H4 (cell line): ENCODE results near the gene PIK3IP1. TPM values are rescaled to one million over a fixed set of nuclear protein-coding genes. Genes with fewer than 3 reads are reported as not detected.

Experiments used
- DNase-seq: peaks from one replicate; pipeline ENCODE4 v3.0.0-alpha.2; 2015; ENCODE audit warnings: low spot score
- total RNA-seq: library from RNA; depleted of rRNA; stranded (reverse); fragments of >200 nt; shearing (Covaris generic); gene quantifications from 2 replicates; pipeline ENCODE4 v1.2.3, GENCODE V29; 2014

Gene PIK3IP1
- total RNA-seq, 1 experiment from 2014 or later, result 1.6 TPM

DNA sequence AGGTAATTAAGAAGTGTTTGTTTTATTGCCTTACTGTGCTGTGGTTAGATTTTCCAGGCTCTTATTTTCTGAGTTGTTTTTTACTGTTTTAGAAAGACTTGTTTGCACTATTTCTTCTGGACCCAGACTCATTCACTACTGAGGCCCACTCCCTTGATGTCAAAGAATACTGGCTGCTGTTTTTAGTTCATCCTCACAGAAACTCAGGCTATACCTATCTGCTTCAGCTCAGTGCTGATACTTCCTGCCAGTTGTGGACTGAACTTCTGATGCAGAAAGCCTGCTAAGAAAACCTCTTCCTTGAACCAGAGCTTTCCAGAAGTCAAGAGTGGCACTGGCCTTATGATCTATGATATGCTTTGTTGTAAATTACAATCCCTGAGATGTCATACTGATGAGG lies 15.9 kb upstream of the PIK3IP1 start:
- DNase-seq, result no peak

- no peak for DNase-seq
Measured at GRCh38 chr22:31305194-31305593, 12.9 kb upstream of the PIK3IP1 start.

- DNase-seq, result no peak
Measured at GRCh38 chr22:31302537-31302936, 10.2 kb upstream of the PIK3IP1 start.

GRCh38 chr22:31302006-31302405 lies 9.7 kb upstream of the PIK3IP1 start:
- DNase-seq, result no peak

- DNase-seq, result no peak
Measured at GRCh38 chr22:31300896-31301295, 8.6 kb upstream of the PIK3IP1 start.

- no peak for DNase-seq
Measured at GRCh38 chr22:31295831-31296657, 3.8 kb upstream of the PIK3IP1 start.

DNA sequence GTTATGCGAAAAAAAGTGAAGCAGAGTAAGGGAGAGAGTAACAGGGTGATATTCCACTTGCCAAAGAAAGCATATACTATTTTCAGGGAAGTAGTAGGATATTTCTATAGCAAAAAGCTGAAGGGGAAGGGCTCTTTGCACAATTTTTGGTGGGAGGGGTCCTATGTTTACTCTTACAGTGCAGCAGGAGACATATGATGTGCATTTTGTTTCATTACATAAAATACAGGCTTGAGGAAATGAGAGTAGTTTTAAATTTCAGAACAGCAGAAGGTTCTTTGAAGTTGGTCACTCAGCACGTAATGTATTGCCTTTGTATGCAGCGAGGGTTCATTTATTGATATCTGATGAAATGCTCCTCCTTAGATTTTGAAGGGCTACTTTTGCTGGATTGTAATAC lies 3.1 kb upstream of the PIK3IP1 start:
- DNase-seq, result no peak

GRCh38 chr22:31291481-31292235 lies 630 bp downstream of the PIK3IP1 start:
- DNase-seq, result no peak

DNA sequence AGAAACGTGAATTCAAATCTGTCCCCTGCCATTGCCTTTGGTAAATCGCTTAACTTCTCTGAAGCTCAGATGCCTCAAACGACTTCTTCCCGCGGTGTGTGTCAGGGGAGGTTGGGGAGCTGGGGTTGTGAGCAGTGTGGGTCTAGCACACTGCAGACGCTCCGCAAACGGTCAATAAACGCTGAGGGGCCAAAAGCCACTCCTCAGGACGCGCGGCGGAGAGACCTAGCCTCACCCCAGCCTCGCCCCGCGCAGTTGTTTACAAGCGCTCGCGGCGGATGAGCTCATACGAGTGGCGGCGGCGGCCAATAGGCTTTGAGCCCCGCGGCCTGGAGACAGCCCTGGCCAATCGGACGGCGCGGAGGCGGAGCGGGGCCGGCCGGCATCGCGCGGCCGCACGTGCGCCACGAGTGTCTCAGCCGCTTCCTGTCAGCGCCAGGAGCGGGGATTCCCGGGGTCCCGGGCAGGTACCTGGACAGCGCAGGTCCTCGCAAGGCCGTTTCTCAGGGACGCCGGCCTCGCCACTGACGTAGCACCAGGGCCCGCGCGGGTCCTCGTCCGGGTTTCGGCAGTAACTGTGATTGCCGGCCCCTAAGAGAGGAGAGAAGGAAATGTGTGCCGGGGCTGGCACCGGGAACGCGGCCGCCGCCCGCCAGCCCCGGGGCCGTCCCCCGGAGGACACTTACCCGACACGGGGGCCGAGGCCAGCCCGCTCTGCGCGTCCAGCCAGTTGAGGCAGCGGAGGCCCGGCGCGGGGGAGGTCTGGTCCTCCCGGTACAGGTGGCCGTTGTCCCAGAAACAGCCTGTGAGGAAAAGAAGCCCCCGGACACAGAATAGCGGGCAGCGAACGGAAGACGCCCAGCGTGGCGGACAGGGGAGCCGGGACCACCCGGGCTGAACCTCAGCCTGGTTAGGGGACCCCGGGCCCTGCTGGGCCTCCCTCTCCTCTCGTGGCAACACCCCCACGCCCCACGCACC lies 1.5 kb downstream of the PIK3IP1 start:
- peak; percentile 75 for DNase-seq

DNA sequence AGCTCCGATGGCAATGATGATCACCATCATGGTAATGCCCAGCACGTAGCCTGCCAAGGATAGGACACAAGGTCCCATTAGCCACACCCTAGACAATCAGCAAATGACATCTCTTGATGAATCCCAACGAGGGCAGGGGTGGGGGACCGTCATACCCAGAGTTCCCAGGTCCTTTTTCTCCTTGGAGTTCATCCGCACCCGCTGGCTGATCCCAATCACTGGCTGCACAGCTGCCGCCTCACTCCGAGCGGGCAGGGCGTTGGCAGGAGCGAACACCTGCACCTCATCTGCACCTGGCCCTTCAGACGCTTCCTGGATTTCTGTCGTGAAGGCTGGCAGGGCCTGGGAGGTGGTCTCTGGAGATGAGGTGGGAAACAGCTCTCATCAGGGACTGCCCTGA lies 2.9 kb downstream of the PIK3IP1 start:
- no peak for DNase-seq

DNA sequence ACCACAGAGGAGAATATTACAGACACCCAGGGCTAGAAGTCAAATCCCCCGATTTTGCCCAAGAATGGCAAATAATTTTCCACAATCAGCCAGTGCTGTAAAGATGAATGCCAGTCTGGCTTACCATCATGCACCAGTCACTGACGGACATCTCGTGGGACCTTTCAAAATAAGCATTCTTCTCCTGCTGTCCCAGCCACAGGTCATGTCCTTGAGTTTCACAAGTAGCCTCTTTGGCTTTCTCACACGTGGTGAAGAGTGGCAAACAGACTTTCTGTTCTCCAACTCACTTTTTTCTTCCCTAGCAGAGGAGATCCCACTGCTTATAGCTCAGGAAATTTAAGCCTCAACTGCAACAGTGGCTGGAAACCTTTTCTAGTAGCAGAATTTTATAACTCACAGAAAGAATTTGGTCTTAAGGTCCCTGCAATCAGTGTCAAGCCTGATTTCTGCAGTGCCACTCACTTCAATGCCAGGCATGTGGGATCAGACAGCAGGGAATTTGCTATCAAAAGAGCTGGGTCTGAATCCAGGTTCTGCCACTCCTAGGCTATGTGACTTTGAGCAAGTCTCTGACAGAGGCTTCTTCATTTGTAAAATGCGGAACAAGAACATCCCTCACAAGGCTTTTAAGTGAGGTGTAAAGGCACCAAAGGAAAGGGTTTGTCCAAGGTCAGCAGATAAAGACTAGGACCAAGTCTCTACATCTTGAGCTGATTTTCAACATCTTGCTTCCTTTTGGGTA lies 3.6 kb downstream of the PIK3IP1 start:
- DNase-seq, result no peak

DNA sequence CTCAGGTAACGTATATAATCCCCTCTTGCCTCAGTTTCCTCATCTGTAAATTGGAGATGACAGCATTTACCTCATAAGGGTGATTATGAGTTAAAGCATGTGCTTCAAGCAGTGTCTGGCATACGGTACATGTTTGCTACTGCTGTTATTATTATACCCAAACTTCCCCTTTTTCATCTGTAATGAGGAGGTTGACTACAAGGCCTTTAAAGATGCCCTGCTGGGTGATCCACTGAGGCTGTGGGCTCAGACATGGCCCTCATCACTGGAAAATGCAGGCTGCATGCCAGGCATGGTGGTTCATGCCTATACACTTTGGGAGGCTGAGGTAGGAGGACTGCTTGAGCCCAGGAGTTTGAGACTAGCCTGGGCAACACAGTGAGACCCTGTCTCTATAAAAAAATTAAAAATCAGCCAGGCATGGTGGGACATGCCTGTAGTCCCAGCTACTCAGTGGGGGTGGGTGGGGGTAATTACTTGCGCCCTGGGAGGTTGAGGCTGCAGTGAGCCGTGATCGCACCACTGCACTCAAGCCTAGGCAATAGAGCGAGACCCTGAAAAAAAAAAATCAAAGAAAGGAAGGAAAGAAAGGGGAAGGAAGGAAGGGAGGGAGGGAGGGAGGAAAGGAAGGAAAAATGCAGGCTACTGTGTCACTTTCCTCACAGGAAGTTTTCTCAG lies 4.3 kb downstream of the PIK3IP1 start:
- DNase-seq, result no peak

DNA sequence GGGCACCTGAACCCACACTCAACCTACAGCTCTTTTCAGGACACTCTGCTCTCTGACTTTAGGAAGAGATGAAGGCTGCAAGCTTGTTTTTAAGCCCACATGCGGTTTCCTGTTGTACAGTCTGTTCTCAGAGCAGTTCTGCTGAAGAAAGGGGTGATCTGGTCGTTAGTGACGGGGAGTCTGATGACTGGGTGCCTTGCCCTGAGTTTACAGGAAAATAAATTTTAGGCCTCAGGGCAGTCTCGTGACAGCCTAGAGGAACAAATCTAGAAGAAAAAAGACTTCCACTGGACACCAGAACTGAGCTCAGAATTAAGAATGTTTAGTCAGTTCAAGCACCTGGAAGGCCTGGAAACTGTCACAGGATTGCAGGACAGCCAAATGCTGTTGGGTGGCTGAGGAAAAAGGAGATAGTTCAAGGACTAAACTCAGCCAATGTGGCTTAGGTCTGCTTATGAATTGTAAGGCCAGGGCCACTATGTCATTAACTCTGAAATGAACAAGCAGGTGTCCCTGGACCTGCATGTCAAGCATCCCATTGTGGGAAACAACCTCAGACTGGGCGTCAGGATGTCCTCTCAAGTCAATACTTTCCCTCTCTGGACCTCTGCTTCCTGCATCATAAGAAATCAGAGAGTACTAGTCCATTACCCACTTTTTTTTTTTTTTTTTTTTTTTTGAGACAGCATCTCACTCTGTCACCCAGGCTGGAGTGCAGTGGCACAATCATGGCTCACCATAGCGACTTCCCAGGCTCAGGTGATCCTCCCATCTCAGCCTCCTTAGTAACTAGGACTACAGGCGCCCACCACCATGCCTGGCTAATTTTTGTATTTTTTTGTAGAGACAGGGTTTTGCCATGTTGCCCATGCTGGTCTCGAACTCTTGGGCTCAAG lies 5.7 kb downstream of the PIK3IP1 start:
- no peak for DNase-seq

DNA sequence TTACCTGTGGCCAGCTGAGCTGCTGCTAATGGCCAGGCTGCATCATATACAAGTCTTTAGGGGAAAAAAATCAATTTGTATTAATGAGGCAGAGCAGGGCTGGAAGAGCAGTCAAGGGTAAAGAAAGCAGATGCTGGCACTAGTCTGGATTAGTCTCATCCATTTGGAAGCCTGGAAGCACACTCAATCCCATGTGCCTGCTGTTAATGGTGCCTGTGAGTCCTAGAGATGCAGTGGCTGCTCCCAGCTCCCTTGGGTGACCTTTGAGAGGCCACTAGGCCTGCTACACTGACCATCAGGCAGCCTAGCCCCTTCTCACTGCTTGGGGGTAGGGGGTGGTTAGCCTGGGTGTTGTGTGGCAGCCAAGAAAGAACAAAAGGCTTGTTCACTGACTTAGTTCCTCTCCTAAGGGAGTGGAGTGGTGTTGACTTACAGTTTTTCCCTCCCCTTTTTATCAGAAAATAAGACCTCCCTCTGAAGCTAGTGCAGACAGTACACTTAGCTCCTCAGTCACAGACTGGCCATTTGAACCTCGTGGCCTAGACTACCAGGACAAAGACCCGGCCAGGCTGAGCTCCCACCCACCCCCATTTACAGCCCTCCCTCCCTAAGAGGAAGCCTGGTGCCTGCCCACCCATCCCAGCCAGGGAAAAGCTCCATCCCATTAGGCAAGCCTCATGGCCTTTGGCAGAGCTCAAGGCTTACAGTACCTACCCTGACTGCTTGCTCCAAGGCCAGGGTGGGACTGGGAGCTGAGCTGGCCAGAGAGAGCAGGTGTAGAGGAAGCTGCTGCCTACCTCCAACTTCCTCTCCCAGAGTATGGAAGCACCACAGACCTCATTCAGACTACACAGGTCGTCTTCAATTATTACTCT lies 7.8 kb downstream of the PIK3IP1 start:
- DNase-seq, result no peak

- no peak for DNase-seq
Measured at GRCh38 chr22:31282748-31283468, 9.4 kb downstream of the PIK3IP1 start.

DNA sequence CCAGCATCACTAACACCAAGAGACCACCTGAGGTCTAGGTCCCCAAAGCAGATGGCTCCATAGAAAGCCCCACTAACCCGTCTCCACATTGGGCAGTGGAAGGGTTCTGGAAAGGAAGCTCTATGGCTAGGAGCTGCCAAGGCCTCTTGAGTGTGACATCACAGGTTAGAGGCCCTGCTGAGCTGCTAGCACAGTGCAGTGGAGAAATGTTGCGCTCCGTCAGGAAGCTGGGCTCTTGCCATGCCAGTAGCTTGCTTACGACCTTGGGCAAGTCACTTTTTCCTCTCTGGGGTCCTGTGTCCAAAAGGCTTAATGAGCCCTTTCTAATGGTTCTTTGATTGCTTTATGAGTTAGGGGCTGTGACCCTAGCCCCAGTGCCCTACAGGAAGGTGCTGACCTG lies 10.6 kb downstream of the PIK3IP1 start:
- DNase-seq, result no peak

GRCh38 chr22:31279821-31280505 lies 12.3 kb downstream of the PIK3IP1 start:
- no peak for DNase-seq
